Colonic mucosa (tissue), 4 donors: ENCODE data around the gene LILRB1. TPM values are rescaled to one million over a fixed set of nuclear protein-coding genes. Genes with fewer than 3 reads are reported as not detected.

Experiments
- DNase-seq: peaks from one replicate; pipeline ENCODE4 v3.0.0-alpha.2; 2020
- H3K27ac ChIP-seq: fragments of 200-600 bp; one replicate; pipeline ENCODE4 v1.8.0; 2021
- H3K27me3 ChIP-seq: fragments of 200-600 bp; one replicate; pipeline ENCODE4 v1.8.0; 2021
- H3K36me3 ChIP-seq: fragments of 200-600 bp; one replicate; pipeline ENCODE4 v1.8.0; 2021
- H3K4me1 ChIP-seq: fragments of 200-600 bp; one replicate; pipeline ENCODE4 v1.8.0; 2021; ENCODE audit warnings: mild to moderate bottlenecking
- H3K4me3 ChIP-seq: fragments of 200-600 bp; one replicate; pipeline ENCODE4 v1.8.0; 2021
- H3K9ac ChIP-seq, 2 donors: one replicate each; pipeline ENCODE4 v1.7.0; 2013; ENCODE audit warnings: control low read depth in 2 of 2, low read depth in 2 of 2, low read length in 2 of 2
- H3K9me3 ChIP-seq: fragments of 200-600 bp; one replicate; pipeline ENCODE4 v1.8.0; 2021
- intact Hi-C: fragments of 100-400 bp; cut with DNase I; formaldehyde crosslinking; loops from one replicate; pipeline ENCODE4 v1.14.1; 2022
- total RNA-seq, 2 donors: library from RNA; stranded (reverse); fragmentation: NEBNext Ultra II Directional in 1 of 2; extraction: Animal tissue kit (Norgen Biotek cat#: 25700) in 1 of 2; gene quantifications; one replicate each; pipeline ENCODE4 v1.2.1, GENCODE V29; 2021
- TF ChIP-seq, protein P1 (sequence below): fragments of 200-600 bp; IDR thresholded peaks from one replicate; pipeline ENCODE4 v1.8.0; 2022; ENCODE audit warnings: antibody characterized with exemption, mild to moderate bottlenecking
- donor health status: healthy.
- donor health status: DM: no; HTN: no; CAD: no.
- donor health status: DM: no; HTN: no; CAD: no.

Gene LILRB1
- total RNA-seq, 2 donors from 2014 or later: 2.1 to 3.6 TPM

DNA sequence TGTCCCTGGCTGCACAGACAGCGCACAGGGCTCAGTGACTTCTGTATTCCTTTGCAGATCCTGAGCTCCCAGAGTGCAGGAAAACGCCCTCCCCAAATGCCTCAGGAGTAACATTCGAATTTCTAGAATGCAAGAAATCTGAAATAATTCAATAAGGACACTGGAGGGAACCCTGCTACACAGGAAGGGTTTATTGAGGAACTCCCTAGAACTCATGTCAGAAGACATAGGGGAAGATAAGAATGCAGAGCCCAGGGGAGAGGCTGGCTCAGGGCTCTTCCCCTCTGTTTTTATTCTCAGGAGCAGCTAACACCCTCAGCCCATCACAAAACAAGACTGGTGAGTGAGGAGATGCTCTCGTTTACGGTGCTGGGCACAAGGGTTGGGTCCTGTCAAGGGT lies 30.1 kb upstream of the LILRB1 start:
- TF ChIP-seq, protein P1, sequence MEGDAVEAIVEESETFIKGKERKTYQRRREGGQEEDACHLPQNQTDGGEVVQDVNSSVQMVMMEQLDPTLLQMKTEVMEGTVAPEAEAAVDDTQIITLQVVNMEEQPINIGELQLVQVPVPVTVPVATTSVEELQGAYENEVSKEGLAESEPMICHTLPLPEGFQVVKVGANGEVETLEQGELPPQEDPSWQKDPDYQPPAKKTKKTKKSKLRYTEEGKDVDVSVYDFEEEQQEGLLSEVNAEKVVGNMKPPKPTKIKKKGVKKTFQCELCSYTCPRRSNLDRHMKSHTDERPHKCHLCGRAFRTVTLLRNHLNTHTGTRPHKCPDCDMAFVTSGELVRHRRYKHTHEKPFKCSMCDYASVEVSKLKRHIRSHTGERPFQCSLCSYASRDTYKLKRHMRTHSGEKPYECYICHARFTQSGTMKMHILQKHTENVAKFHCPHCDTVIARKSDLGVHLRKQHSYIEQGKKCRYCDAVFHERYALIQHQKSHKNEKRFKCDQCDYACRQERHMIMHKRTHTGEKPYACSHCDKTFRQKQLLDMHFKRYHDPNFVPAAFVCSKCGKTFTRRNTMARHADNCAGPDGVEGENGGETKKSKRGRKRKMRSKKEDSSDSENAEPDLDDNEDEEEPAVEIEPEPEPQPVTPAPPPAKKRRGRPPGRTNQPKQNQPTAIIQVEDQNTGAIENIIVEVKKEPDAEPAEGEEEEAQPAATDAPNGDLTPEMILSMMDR: no peak
- Histone ChIP-seq H3K9ac (no peak overlapping the region), H3K27ac (no peak overlapping the region), H3K27me3 (no peaks in the 10 kb centered on the region), H3K4me3 (no peak overlapping the region), H3K9me3 (no peaks in the 10 kb centered on the region), H3K4me1 (no peaks in the 10 kb centered on the region), H3K36me3 (no peaks in the 10 kb centered on the region)
- intact Hi-C loops: no loop called here
- DNase-seq: no peak

DNA sequence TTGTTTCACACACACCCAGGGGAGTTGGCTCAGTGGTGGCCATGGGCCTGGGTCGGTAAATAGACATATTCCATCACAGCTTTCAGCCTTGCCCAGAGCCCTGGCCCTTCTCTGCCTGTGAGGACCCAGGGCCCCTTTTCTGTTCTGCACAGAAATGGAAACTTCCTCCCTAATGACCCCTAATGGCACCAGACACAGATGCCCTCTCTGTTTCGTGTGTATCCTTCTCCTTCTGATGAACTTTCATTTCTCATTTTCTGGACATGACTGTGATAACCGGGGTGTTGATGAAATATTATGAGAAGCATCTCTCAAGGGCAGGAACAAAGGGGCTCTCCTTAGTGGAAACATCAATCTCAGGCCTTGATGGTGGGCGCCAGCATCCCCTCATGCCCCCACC lies 24.1 kb upstream of the LILRB1 start:
- Histone ChIP-seq H3K4me1 (no peaks in the 10 kb centered on the region), H3K4me3 (no peak overlapping the region), H3K36me3 (no peaks in the 10 kb centered on the region), H3K9ac (no peak overlapping the region), H3K27ac (no peak overlapping the region), H3K9me3 (no peaks in the 10 kb centered on the region), H3K27me3 (no peaks in the 10 kb centered on the region)
- TF ChIP-seq, protein P1: no peak
- DNase-seq: no peak
- intact Hi-C loops: no loop called here

DNA sequence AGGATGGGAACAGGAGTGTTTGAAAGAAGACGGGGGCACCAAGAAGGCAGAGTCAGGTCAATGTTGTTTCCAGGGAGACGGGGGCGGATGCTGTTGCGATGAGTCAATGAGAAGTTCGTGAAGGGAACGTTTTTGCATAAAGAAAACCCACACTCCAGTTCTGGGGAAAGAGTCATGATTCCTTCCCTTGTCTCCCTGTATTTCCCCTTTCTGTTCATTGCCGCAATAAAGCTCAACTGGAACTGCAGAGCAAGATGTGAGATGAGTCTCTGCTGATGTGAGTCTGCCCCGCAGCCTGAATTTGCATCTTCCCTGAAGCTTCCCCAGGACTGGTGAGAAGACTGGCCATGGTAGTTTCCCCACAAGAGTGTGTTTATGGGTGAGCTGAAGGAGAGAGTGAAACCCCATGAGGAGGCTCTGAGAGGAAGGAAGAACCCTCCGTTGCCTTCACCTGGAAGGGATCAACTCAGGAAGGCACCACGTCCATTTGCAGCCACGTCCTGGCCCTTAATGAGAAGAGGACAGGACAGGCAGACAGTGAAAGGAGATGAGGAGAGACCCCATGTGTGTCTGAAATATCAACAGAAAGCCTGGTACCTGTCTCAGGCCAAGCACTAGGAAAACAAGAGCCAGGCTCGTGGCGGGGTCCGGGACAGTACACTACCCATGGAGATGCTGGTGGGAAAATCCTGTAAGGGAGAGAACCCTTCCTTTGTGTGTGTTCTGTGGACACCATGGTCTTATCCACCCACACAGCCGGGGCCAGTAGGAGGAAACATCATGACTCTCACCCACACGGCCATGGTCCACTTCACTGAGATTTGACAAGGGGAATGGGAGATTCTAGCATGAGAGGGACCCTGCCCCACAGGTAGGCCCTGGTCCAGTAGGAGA lies 23.1 kb upstream of the LILRB1 start:
- intact Hi-C loops: no loop called here
- Histone ChIP-seq H3K36me3 (no peaks in the 10 kb centered on the region), H3K4me3 (no peak overlapping the region), H3K27ac (no peak overlapping the region), H3K4me1 (no peaks in the 10 kb centered on the region), H3K9me3 (no peaks in the 10 kb centered on the region), H3K27me3 (no peaks in the 10 kb centered on the region), H3K9ac (no peak overlapping the region)
- TF ChIP-seq, protein P1: no peak
- DNase-seq: no peak

DNA sequence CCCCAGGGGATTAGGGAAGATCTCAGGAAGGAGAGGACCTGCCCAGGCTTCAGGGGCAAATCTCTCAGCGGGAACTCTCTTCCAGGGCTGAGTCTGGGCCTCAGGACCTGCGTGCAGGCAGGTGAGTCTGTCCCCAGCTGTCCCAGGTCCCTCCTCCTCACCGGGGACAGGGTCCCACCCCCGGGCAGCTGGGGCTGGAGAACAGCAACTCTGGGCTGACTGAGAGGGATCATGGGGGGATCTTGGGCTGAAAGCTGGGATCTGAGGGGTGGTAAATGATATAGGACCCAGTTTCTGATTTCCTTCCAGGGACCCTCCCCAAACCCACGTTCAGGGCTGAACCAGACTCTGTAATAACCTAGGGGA lies 22.5 kb upstream of the LILRB1 start:
- H3K27ac ChIP-seq: no peak overlapping the region
- H3K9me3 ChIP-seq: no peaks in the 10 kb centered on the region
- no peaks in the 10 kb centered on the region for H3K27me3 ChIP-seq
- no peak overlapping the region for H3K4me3 ChIP-seq
- TF ChIP-seq, protein P1: no peak
- H3K4me1 ChIP-seq: no peaks in the 10 kb centered on the region
- intact Hi-C loops: no loop called here
- no peak overlapping the region for H3K9ac ChIP-seq
- DNase-seq: no peak
- no peaks in the 10 kb centered on the region for H3K36me3 ChIP-seq

DNA sequence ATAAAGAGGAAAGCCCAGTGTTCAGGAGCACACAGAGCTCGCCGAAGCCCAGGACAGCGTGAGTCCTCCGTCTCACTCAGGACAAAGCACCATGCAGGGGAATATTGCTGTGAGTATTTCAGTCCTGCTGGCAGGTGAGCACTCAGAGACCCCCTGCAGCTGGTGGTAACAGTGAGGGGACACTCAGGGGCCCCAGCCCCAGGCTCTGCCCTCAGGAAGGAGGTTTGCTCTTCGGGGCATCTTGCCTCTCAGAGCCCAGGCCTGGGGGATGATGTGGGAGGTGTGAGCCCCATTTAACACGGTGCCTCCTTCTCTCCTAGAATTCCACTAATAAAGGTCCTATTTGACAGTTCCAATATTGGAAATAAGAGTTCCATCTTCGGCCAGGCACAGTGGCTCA lies 22.1 kb upstream of the LILRB1 start:
- TF ChIP-seq, protein P1: no peak
- intact Hi-C loops: no loop called here
- no peaks in the 10 kb centered on the region for H3K9me3 ChIP-seq
- no peak overlapping the region for H3K4me3 ChIP-seq
- DNase-seq: no peak
- H3K27me3 ChIP-seq: no peaks in the 10 kb centered on the region
- no peak overlapping the region for H3K27ac ChIP-seq
- H3K4me1 ChIP-seq: no peaks in the 10 kb centered on the region
- no peaks in the 10 kb centered on the region for H3K36me3 ChIP-seq
- H3K9ac ChIP-seq: no peak overlapping the region
